ENCODE measurements around the gene SGO2. TPM values are rescaled to one million over a fixed set of nuclear protein-coding genes. Genes with fewer than 3 reads are reported as not detected.

The SGO2 gene
- total and polyA plus RNA-seq, 2 donors from 2014 or later = 0.69 to 1.7 TPM

GRCh38 chr2:200593905-200594304 lies 67.9 kb downstream of the SGO2 start:
- H3K27ac ChIP-seq (ENCODE audit: low read depth in 2 of 2, low read length in 2 of 2) = no peak overlapping the region
- H3K9ac ChIP-seq (ENCODE audit: low read length in 3 of 3) = no peak overlapping the region
- no peak for FAIRE-seq
- peaks cover 0 to 5% (median 0%) of the 10 kb centered on the region in 3 donors for H3K36me3 ChIP-seq (ENCODE audit: control insufficient read depth in 2 of 3, insufficient read depth in 3 of 3, low read length in 3 of 3)
- intact Hi-C loops (cut with DNase I) = no loop called here
- DNase-seq = no peak
- peaks cover 0 to 7% (median 0%) of the 10 kb centered on the region in 3 donors for H3K4me1 ChIP-seq (ENCODE audit: control insufficient read depth in 2 of 3, insufficient read depth in 2 of 3, low read depth in 1 of 3, low read length in 3 of 3)
- no peaks in the 10 kb centered on the region for H3K9me3 ChIP-seq (ENCODE audit: control insufficient read depth in 2 of 3, insufficient read depth in 1 of 3, low read length in 3 of 3)
- TF ChIP-seq CTCF (IDR thresholded peaks at IDR 0.05; ENCODE audit: borderline replicate concordance, extremely low read depth, insufficient read depth) = no peak
- H3K27me3 ChIP-seq (ENCODE audit: control insufficient read depth, insufficient read depth, low read length) = no peaks in the 10 kb centered on the region
- no peak overlapping the region for H3K4me3 ChIP-seq (ENCODE audit: low read length in 3 of 3)

DNA sequence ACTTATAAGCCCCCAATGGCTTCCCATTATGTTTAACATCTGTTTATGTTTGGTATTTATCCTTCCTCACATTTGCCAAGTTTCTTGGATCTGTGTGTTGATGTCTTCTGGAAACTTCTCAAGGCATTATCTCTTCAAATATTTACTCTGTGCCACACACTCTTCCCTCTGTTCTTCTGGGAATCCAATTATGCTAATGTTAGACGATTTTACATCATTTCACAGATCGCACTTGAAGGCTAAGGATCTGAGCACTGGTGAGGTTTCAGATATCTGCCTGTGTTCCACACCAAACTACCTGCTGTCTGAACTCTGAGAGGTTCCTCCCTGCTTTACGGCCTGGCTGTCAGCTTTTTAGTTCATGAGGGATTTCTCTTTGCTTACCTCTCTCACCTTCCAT lies 69.9 kb downstream of the SGO2 start:
- FAIRE-seq (no peak), DNase-seq (no peak)
- H3K4me1 ChIP-seq (ENCODE audit: control insufficient read depth in 2 of 3, insufficient read depth in 2 of 3, low read depth in 1 of 3, low read length in 3 of 3) = peaks cover 0 to 4% (median 0%) of the 10 kb centered on the region in 3 donors
- no peak overlapping the region for H3K9ac ChIP-seq (ENCODE audit: low read length in 3 of 3)
- H3K27ac ChIP-seq (ENCODE audit: low read depth in 2 of 2, low read length in 2 of 2) = no peak overlapping the region
- intact Hi-C loops (cut with DNase I) = no loop called here
- H3K36me3 ChIP-seq (ENCODE audit: control insufficient read depth in 2 of 3, insufficient read depth in 3 of 3, low read length in 3 of 3) = peaks cover 0 to 12% (median 0%) of the 10 kb centered on the region in 3 donors
- H3K9me3 ChIP-seq (ENCODE audit: control insufficient read depth in 2 of 3, insufficient read depth in 1 of 3, low read length in 3 of 3) = no peaks in the 10 kb centered on the region
- no peak overlapping the region for H3K4me3 ChIP-seq (ENCODE audit: low read length in 3 of 3)
- no peaks in the 10 kb centered on the region for H3K27me3 ChIP-seq (ENCODE audit: control insufficient read depth, insufficient read depth, low read length)
- TF ChIP-seq CTCF (IDR thresholded peaks at IDR 0.05; ENCODE audit: borderline replicate concordance, extremely low read depth, insufficient read depth) = no peak

GRCh38 chr2:200596774-200597570 lies 71.0 kb downstream of the SGO2 start:
- no peak overlapping the region for H3K9ac ChIP-seq (ENCODE audit: low read length in 3 of 3)
- no peaks in the 10 kb centered on the region for H3K27me3 ChIP-seq (ENCODE audit: control insufficient read depth, insufficient read depth, low read length)
- FAIRE-seq = no peak
- DNase-seq = peak in 2 of 5 donors; percentile 35 to 56
- peaks cover 0 to 2% (median 0%) of the 10 kb centered on the region in 3 donors for H3K4me1 ChIP-seq (ENCODE audit: control insufficient read depth in 2 of 3, insufficient read depth in 2 of 3, low read depth in 1 of 3, low read length in 3 of 3)
- TF ChIP-seq CTCF (IDR thresholded peaks at IDR 0.05; ENCODE audit: borderline replicate concordance, extremely low read depth, insufficient read depth) = no peak
- H3K27ac ChIP-seq (ENCODE audit: low read depth in 2 of 2, low read length in 2 of 2) = peak overlapping the region in 1 of 2 donors; percentile 14
- intact Hi-C loops (cut with DNase I) = no loop called here
- peaks cover 0 to 12% (median 0%) of the 10 kb centered on the region in 3 donors for H3K36me3 ChIP-seq (ENCODE audit: control insufficient read depth in 2 of 3, insufficient read depth in 3 of 3, low read length in 3 of 3)
- H3K9me3 ChIP-seq (ENCODE audit: control insufficient read depth in 2 of 3, insufficient read depth in 1 of 3, low read length in 3 of 3) = no peaks in the 10 kb centered on the region
- H3K4me3 ChIP-seq (ENCODE audit: low read length in 3 of 3) = no peak overlapping the region

Data from kidney (tissue), 14 donors.